Islet precursor cell (in vitro differentiated cells): ENCODE data around the gene HABP4.
A peak's percentile ranks its signal among the peaks of the same experiment; 100 is the strongest.

ENCODE experiments used
- DNase-seq: peaks from one replicate; pipeline ENCODE4 v3.0.0-alpha.2; 2018

The HABP4 gene

GRCh38 chr9:96478829-96479371 is 28.9 kb downstream of the HABP4 start:
- DNase-seq = no peak

DNA sequence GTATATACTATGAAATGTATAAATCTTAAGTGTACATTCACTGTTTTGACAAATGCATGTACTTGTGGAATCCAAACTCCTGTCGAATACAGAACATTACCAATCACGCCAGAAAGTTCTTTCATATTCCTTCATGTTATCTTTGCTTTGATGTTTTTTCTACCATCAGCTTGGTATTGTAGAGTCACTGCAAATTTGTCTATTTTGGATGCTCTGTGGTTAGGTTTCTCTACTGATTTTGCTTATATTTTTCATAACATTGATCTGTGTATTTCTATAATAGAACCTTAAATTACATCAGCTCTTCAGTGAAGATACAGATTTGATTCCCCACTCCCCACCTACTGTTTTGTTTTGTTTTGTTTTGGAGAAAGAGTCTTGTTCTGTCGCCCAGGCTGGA is 30.8 kb downstream of the HABP4 start:
- no peak for DNase-seq

- no peak for DNase-seq
These were observed 32.5 kb downstream of the HABP4 start for GRCh38 chr9:96482476-96482875.

- DNase-seq = no peak
These were observed 33.2 kb downstream of the HABP4 start for GRCh38 chr9:96483197-96483596.

- no peak for DNase-seq
These were observed 33.9 kb downstream of the HABP4 start for GRCh38 chr9:96483733-96484390.

DNA sequence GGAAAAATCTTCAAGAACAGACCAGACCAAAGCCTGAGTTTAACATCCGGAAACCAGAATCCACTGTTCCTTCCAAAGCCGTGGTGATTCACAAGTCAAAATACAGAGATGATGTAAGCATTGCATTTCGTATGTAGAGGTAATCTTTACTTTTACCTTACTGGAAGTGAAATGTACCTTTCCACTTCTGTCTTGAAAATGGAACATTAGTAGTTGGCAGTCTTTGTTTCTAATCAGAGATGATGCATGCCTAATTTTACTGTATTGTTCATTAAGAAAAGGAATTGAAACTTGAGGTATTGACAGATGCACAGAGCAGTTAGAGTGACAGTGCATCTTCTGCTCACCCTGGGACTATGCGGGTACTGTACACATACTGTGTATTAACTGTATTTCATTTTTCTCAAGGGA is 34.6 kb downstream of the HABP4 start:
- no peak for DNase-seq

- DNase-seq = no peak
These were observed 35.3 kb downstream of the HABP4 start for GRCh38 chr9:96485280-96485679.

DNA sequence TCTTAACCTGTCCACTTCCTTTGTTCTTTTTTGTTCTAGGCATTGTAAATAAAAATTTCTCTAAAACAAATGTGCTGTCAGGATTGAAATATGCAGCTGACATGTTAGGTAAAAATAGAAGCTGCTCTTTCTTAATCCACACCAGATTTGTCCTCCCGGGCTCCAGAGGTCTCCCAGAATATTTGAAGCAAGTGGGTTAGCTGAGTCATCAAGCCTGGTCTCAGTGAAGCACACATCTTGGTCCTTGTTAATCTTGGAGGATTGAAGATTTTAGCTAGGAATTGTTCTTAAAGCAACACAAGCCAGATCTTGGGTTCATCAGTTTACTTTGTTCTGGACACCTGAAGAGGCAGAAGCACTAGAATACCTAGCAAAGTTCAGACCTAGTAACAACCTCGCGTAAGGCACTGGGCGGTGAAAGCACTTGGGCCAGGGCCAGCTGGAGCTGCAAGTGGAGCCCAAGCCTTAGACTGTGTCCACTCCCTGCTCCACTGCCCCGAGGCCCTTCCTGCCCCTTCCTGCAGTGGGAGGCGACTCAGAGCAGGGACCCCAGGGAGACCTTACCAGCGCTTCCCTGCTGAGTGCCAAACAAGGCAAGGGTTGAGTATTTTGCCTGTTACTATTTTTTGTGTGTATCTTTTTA is 36.5 kb downstream of the HABP4 start:
- peak; percentile 52 for DNase-seq

- DNase-seq = no peak
These were observed 37.0 kb downstream of the HABP4 start for GRCh38 chr9:96487029-96487396.

DNA sequence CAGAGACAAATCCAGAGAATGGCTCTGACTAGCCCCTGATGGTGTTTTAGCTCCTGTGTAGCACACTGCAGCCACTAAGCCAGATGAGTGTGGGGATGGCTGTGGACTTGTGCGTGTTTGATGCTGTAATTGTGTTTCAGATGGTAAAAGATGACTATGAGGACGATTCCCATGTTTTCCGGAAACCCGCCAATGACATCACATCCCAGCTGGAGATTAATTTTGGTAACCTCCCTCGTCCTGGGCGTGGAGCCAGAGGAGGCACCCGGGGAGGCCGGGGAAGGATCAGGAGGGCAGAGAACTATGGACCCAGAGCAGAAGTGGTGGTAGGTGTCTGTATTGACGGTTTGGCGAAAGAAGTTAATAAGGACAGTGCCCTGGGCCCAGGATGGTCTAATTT is 38.0 kb downstream of the HABP4 start:
- DNase-seq = peak; percentile 7

DNA sequence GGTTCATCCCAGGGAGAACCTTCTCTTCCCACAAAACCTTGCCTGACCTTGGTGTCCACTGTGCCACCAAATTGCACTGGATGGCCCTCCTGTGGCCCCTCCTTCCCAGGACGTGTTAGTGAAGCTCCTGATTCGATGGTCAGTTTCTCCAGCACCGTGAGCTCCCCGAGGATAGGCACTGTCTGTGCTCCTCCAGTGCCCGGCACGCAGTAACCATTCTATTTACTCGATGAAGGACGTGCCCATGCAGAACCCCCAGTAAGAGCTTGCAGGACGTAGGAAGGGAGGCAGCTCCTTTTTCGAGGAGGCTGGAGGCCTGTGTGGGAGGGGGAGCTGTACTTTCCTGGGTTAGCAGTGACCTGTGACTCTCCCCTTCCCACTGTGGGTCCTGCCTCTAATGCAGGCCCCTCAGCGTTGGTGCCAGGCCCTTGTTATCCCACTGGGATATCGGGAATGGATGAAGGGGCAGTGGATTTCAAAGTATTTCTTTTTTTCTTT is 39.6 kb downstream of the HABP4 start:
- no peak for DNase-seq

- peak; percentile 32 for DNase-seq
These were observed 40.6 kb downstream of the HABP4 start for GRCh38 chr9:96490534-96491078.

DNA sequence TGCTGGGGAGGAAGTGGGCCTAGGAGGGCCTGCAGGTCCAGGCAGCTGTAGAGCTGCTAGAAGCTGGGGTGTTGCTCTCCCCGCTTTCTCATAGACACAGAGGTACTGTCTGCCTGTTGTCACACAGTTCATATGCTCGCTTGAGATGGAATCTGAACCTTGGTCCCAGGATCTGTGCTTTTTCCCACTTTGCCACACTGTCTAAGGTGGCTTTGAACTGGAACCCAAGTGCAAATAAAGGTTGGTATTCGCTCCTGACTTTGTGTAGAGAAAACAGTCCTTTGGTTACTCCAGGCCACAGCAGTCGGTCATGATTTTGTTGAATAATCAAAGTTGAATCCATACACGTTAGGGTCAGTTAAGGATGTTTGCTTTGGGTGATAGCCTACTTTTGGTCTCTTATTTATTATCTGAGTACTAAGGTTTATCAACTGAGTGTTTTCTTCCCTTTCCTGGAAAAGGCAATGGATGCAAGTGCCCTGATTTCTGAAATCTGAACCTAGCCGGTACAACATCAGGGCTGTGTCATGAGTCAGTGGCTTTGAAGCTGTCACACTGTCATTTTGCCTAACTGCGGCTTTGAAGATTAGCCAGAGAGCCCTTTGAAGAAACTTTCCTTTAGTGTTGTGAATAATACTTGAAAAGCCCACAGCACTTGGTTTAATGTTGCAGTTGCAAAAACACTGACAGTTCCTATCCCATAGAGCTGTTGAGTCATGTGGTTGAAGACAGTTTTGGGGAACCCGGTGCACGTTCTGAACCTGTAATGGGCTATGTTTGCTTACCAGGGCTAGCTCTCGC is 41.3 kb downstream of the HABP4 start:
- DNase-seq = peak; percentile 45

DNA sequence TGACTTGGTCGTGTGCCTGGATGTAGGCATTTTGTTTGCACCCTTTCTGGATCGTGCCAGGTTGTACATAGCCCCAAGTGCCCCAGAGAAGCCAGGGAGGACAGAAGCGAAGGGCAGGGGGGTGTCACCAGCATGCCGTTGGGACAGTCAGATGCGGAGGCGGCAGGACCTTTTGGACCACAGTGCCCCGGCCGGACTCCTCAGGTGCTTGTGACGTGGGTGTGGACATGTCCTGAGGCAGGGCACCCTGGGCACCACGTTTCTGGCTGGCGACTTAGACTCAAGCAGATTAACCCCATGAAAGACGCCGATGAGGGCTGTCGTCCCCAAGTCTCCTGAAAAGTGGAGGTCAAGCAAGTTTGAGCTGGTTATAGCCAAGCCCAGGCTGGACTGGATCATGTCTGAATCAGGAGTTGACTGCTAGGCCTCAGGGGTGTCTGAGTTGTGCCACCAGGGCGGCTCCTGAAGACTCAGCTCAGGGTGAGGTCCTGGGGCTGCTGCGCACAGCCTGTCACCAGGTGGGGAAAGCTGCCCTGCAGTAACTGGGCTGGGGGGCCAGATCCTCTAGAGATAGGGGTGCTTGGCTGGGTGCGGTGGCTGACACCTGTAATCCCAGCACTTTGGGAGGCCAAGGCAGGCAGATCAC is 42.0 kb downstream of the HABP4 start:
- peak; percentile 48 for DNase-seq

GRCh38 chr9:96492993-96493531 is 43.1 kb downstream of the HABP4 start:
- DNase-seq = peak; percentile 53

DNA sequence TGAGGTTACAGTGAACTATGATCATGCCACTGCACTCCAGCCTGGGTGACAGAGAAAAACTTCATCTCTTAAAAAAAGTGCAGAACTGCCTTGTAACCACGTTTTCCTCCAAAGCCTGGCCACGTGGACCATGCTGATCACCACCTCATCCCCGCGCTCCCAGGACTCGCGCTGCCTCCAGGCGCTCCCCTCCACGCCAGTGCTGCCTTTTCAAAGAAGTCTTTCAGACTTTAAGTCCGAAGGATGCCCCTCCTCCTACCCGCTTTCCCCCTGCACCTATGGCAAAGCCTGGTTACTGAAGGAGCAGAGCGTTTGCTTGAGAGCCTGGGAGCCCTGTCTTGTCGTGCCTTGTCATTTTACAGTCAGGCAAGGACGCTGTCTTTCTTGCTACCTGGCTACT is 43.8 kb downstream of the HABP4 start:
- DNase-seq = peak; percentile 38

GRCh38 chr9:96494215-96494800 is 44.3 kb downstream of the HABP4 start:
- no peak for DNase-seq

DNA sequence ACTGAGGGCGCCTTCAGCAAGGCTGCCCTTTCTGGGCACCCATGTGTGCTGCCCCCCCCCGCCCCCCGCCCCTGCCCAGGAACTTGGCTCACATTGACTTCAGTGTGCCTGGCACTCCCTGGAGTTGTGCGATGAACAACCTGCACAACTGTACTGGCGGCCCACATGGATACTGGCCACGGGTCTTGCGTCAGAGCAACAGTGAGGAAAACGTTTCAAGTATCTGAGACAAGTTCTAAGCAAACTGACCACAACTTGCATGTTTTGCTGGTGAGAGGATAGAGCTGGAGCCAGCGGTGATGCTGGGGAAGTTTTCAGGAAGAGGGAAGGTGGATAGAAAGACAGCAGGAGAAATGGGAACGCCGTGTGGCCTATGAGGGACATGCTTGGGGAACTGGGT is 45.4 kb downstream of the HABP4 start:
- no peak for DNase-seq

DNA sequence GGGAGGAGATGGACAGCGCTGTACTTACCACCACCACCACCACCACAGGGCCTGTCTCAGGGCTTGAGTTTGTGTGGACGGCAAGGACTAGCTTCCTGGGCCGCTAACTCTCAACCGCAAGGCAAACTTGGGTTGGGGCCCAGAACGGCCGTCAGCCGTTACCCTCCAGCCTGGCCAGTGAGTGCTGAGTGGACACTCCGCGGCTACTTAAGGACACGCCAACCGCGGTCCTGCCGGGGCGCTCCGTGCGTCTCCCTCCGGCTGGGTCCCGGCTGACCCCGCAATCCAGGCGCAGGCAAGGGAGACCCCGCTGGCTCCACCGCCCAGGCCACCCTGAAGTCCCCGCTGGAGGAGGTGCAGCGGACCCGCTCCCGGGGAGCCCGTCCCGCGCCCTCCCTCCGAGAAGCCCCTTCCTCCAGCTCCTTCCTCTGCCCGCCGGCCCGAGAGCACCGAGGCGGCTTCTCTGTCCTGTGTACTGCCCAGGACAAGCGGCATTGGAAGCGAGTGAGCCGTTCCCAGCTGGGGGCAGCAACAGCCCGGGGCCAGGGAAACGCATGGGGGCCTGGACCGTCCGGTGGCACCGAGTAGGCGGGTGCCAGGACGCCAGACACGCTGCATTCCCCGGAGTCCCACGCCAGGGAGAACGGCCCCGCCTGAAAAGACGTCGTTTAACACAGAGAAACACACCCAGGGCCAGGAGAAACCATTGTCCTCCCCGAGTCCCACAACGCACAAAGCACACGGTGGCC is 46.6 kb downstream of the HABP4 start:
- no peak for DNase-seq

- no peak for DNase-seq
These were observed 47.1 kb downstream of the HABP4 start for GRCh38 chr9:96497117-96497399.

DNA sequence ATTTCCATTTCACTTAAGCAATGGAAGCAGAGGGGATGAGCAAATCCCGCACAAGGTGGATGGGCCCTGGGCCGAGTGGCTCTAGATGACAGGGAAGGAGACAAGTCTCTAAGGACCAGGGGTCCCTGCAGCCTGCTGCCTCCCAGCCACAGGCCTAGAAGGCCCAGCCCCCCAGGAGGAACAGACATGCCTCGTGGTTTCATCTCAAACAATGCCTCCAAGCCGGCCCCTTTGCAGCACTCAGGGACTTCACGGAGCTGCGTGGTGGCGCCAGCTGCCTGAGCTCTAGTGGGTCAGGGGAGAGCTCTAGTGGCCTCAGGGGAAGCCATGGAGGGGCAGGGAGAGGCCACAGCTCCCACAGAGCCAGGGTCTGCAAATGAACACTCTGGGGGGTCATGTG is 48.8 kb downstream of the HABP4 start:
- DNase-seq = no peak

DNA sequence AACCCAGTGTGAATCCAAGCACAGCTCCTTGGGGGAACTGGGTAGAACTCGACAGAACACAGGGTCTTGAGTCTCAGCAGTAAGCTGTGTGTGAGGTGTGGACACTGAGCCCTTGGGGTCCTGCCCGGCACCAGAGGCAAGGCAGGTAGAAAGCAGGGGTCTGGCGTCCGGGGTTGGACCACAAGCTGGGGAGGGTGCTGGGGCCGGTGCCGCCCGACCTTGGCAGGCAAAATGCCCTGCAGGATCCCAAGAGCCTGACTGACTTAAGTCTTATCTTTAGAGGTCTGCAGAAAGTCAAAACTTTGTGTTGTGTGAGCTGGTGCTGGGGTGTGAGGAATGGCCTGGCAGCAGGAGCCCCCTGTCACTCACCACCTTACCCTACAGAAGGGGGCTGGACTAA is 49.3 kb downstream of the HABP4 start:
- DNase-seq = no peak
